Mesenteric fat pad (tissue), 1 donor: ENCODE results near the gene HSPG2. TPM values are rescaled to one million over a fixed set of nuclear protein-coding genes. Genes with fewer than 3 reads are reported as not detected.

Source experiments
- DNase-seq: peaks from one replicate; pipeline ENCODE4 v3.0.0-alpha.2; 2020; ENCODE audit warnings: low spot score
- total RNA-seq: library from RNA; stranded (reverse); fragmentation: NEBNext Ultra II Directional; extraction: Animal tissue kit (Norgen Biotek cat#: 25700); gene quantifications from one replicate; pipeline ENCODE4 v1.2.1, GENCODE V29; 2021
- donor health status: DM: yes; HTN: yes; CAD: no.

HSPG2 gene
- total RNA-seq, 1 donor from 2014 or later, result 543 TPM

DNA sequence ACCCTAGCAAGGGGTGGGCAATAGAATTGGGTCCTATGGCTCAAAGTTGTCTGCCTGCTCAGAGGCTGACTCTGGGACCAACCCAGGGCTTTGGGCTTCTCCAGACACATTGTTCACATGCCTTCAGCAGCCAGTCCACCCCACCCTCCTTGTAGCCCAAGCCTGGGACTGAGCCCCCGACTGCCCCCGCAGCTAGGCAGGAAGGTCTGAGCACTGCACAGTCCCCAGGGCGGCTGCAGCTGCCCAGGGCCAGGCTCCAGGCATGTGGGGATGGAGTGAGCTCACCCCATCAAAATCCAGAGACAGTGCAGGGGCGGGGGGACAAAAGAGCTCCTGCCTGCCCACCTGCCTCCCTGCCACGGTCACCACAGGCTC lies 35.6 kb downstream of the HSPG2 start:
- DNase-seq, result no peak

- no peak for DNase-seq
Observed at GRCh38 chr1:21900766-21901472, 36.2 kb downstream of the HSPG2 start.

DNA sequence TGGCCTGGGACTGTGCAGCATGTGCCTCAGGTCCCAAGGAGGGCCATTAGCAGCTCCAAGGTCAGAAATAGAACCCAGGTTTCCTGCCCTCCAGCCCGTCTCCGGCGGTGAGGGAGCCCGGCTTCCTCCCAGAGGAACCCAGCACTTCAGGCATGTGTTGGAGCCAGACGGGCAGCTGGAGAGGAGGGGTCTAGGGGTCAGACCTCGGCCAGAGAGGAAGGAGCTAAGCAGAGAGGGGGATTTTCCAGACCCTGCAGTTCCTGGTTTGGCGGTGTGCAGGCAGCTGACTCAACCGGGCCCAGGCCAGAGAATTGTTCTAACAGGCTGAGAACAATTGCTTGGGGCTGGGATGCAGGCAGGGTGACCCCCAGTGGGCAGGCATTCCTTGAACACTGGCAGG lies 37.1 kb downstream of the HSPG2 start:
- DNase-seq, result no peak

DNA sequence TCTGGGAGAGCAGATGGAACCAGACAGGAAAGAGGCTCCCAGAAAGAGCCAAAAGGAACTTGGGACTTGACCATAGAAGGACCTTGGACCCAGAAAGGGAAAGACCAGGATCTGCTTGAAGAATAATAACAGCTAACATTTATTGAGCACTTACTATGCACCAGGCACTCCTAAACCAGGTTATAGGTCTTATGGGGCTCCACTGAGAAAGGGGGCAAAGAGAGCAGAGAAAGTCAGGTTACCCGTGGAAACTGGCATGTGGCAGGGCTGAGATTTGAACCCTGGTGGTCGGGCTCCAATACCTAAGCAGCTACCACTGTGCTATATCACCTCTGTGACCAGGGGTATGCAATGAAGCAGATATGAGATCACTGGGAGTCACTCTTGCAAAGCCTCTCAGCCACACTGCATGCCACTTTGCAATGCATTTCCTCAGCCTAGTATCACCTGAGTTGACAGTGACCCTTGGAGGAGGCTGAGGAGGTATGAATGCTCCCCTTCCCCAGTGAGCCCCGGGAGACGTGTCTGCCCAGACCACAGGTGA lies 37.8 kb downstream of the HSPG2 start:
- no peak for DNase-seq

DNA sequence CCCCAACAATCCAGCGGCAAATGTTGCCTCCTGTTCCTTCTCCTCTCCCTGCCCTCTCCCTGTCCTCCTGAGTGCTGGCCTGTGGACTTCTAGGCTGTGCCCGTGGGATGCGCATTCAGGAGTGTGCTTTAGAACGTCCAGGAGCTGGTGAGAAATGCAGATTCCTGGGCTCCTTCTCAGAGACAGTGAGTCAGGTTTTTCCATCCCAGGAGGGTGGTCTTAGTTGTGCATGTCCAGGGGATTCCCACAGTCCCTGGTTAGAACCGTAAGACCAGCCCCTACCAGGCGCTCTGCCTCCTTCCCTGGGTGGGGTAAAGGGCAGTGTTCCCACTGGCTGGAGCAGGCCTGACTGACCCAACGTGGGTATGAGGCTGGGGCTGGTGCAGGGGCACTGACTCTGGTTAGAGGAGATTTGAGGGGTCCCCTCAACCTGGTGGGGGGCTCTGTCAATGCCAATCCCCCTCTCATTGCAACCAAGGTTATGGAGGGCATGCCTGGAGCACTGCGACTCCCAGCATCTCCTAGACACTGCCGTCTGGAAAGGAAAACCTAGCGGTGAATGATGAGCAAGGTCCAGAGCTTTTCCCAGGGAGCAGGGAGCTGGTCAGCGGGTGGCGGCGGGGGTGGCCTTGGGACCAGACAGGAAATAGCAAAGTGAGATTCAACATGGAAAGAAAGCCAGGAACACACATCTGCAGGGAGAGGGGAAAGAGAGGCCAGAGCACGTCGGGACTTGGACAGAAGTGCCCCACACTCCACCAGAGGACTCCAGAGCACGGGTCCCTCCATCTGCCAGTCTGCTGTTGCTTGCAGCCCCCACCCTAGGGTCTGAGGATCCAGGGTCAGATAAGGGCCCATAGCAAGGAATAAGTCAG lies 38.5 kb downstream of the HSPG2 start:
- DNase-seq, result no peak

DNA sequence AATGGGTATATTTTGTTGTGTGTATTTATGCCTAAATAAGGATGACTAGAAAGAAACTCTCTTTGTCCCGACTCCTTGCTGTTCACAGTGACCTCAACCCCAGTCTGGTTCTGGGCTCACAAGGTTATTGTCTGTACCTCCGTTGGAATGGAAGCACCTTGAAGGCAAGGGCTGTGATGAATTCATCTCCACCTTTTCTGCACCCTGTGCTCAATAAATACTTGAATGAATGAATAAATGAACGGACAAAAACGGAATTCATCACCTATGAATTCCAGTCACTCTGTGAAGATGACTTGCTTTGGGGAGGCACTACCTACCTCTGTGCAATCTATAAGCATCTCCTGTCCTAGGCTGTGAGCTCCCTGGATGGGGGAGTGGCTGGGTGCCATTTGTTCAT lies 39.3 kb downstream of the HSPG2 start:
- no peak for DNase-seq

GRCh38 chr1:21896652-21897532 lies 40.2 kb downstream of the HSPG2 start:
- DNase-seq, result no peak

GRCh38 chr1:21896026-21896425 lies 41.1 kb downstream of the HSPG2 start:
- no peak for DNase-seq

DNA sequence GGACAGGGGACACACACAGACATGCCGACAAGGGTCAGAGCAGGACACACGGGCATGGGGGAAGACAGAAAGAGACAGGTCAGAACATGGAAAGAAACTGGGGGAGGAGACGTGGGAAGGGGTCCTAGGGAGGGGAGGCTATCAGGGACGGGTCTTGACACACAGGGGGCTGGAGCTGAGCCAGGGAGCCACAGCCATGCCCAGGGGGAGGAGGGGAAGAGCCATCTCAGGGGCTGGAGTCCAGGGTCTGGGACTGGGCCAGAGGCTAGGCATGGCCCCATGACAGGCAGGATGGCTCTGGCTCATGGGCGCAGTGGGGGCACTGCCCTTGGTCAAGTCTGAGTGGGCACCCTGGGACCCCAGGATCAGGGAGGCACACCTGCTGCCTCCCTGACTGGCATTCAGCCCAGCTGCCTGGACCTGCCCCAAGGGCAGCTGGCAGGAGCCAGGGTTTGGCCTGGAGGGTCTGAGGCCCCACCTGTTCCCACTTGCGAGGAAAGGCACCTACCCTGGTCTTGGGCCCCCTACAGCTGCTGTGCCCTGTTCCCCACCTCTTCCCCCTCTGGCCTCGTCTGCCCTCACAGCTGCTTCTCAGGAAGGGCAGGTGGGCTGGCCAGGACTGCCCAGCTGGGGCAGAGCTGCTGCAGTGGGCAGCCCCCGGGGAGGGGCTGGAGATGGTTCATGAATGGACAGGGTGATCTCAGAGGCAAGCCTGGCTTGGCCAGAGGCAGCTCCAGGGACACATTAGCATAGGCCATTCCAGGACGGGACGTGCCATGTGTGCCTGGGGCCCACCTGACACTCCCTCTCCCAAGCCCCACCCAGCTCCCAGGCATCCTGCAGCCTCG lies 42.9 kb downstream of the HSPG2 start:
- DNase-seq, result no peak

- DNase-seq, result no peak
Observed at GRCh38 chr1:21893046-21893805, 43.9 kb downstream of the HSPG2 start.

- DNase-seq, result no peak
Observed at GRCh38 chr1:21891621-21892479, 45.3 kb downstream of the HSPG2 start.

DNA sequence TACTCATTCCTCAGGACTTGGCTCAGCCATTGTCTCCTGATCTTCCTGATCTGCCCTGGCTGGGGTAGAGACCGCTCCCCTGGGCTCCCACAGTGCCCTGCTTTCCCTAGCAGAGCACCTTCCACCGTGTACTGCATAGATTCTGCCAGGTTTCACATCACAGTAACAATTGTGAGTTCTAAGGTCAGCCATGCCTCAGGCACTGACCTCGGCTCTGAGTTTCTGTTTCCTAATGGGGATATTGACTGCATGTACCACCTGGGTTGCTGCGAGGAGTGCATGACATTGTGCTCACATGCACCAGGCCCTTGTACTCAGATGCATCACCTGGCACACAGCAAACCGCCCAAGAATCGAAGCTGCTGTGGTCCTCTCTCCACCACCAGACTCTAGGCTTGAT lies 46.0 kb downstream of the HSPG2 start:
- no peak for DNase-seq

- DNase-seq, result no peak
Observed at GRCh38 chr1:21888500-21888899, 48.6 kb downstream of the HSPG2 start.

GRCh38 chr1:21887796-21888195 lies 49.3 kb downstream of the HSPG2 start:
- no peak for DNase-seq

- no peak for DNase-seq
Observed at GRCh38 chr1:21887216-21887736, 49.8 kb downstream of the HSPG2 start.

- no peak for DNase-seq
Observed at GRCh38 chr1:21886486-21887215, 50.5 kb downstream of the HSPG2 start.

DNA sequence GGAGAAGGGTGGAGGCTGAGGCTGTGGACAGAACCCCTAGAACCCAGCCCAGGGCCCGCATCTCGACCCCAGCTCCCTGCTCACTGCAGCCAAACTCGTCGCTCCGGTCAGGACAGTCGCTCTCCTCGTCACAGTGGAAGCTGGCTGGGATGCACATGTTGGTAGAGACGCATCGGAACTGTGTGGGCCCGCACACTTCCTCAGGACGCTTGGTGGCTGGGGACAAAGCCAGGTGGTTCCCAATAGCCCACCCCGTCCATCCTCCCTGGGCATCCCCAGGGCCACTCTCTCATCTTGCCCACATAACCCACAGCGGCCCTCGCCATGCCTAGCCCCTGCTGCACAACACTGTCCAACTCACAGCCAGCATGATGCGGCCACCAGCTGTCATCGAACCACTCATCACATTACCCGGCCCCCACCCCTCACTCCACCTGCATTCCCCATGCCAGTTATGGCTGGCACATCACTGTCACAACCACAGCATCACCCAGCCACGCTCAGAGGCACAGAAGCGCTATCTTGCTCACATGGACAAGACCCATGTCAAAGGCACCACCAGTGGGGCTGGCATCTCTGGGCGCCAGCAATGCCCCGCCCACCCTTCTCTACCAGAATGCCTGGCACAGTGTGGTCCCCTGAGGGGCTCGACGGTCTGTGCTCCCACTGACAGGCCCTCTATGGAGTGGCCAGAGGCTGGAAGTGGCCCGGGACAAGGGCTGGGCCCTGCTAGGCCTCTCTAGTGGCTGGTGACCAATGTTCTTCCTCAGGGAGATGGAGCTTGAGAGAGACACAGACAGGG lies 51.7 kb downstream of the HSPG2 start:
- no peak for DNase-seq
